ENCODE measurements around the gene NAPA.

The NAPA gene

GRCh38 chr19:47499863-47500830 is 14.7 kb downstream of the NAPA start:
- no peak for DNase-seq (ENCODE audit: low read depth, low spot score)

GRCh38 chr19:47499371-47499770 is 15.5 kb downstream of the NAPA start:
- no peak for DNase-seq (ENCODE audit: low read depth, low spot score)

GRCh38 chr19:47498561-47498960 is 16.3 kb downstream of the NAPA start:
- no peak for DNase-seq (ENCODE audit: low read depth, low spot score)

DNA sequence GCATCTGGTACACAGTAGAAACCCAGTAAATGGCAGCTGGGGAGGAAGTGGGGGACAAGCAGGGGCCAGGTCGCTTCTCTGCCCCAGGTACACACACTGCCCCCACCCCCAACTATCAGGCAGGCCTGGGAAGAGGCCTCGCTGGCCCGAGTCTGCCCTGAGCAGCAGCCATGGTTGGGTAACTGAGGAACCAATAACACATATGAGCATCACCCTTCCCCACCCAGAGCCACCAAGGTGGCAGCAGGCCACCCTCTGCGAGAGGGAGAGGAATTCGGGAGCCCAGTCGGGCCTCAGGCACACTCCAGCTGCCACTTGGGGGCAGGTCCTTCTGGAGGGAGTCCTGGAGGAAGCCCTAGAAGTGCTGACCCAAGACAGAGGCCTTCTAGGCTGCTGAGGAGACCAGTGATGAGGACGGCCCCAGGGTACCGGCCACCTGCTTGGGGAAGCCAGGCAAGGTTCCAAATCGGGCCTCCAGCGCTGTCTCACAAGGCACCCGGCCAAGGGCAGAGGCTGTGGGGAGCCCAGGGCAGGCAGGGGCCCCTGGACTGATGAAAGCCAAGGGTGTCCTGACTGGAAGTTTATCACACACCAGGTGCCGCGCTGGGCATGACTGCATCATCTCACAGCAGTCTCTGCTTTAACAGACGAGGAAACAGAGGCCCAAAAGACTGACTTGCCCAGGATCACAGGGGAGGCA is 16.9 kb downstream of the NAPA start:
- no peak for DNase-seq (ENCODE audit: low read depth, low spot score)

DNA sequence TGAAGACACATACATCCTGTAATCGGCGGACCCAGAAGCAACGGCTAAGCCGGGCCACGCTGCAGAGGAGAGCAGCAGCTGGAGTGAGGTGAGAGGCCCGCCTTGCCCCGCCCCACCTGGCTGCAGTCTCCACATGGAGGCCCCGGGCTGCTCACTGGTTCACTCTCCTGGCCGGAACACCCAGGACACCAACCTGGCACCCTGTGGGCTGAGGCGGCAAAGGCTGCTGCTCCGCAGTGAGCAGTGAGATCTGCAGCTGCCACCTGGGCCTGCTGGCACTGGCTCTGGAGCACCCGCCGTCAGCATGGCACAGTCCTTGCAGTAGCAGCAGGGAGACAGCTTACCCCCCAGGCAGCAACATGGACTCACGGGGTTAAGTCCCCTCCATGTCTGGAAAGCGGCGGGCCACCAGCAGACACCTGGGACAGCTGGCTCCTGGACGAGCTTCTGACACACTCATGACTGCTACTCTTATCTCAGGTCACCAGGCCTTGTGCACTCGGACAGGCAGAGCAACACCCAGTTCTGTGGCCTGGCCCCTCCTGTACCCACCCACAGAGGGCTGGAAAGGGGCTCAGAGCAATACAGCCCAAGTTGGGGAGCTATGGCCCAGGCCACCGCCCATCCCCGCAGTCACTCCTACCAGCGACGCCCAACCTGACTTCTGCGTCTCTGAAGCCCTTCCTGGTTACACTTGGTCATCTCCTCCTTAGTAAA is 17.7 kb downstream of the NAPA start:
- DNase-seq (ENCODE audit: low read depth, low spot score): no peak

GRCh38 chr19:47495478-47496372 is 19.1 kb downstream of the NAPA start:
- DNase-seq (ENCODE audit: low read depth, low spot score): no peak

DNA sequence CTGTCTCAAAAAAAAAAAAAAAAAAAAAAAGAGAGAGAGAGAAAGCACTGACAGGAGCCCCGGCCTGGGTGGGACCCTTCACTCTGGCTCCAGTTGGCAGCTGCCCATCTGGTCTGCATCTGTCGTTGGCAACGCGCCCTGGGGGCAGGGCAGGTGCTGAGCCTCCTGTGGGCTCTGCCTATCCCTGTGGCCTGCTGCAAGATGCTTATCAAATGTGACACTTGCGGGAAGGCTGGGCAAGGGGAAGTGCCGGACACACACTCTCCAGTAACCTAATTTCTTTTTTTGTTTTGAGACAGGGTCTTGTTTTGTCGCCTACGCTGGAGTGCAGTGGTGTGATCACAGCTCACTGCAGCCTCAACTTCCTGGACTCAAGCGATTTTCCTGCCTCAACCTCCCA is 20.1 kb downstream of the NAPA start:
- DNase-seq (ENCODE audit: low read depth, low spot score): no peak

DNA sequence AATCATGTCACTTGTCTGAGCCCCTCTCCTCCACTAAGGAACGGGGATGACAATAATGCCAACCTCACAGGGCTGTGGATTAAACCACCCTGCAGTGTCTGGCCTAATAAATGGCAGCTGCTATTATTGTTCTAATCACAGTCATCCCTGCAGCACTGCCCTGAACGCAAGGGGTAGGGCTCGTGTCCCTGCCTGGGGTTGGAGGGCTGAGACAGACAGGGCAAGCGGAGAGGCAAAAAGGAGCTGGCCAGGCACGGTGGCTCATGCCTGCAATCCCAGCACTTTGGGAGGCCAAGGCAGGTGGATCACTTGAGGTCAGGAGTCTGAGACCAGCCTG is 20.7 kb downstream of the NAPA start:
- DNase-seq (ENCODE audit: low read depth, low spot score): no peak

GRCh38 chr19:47493378-47494210 is 21.3 kb downstream of the NAPA start:
- no peak for DNase-seq (ENCODE audit: low read depth, low spot score)

- DNase-seq (ENCODE audit: low read depth, low spot score): no peak
These were observed 22.1 kb downstream of the NAPA start for GRCh38 chr19:47492571-47493377.

DNA sequence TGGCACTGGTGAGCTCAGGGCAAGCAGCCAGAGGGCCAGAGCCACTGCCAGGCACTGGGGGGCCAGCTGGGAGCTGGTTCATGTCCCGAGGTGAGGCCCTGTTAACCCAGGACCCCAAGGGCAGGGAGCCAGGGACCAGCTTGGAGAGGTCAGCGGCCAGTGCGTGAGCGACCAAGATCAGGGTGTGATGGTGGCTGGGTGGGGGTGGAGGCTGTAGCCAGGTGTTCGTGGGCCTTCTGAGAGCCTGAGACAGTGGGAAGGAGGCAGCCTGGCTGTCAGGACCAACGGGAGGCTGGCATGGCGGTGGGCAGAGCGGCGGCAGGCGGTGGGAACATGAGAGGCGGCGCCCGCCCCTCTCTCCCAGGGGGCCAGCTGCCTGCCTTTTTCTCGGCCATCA is 22.7 kb downstream of the NAPA start:
- no peak for DNase-seq (ENCODE audit: low read depth, low spot score)

DNA sequence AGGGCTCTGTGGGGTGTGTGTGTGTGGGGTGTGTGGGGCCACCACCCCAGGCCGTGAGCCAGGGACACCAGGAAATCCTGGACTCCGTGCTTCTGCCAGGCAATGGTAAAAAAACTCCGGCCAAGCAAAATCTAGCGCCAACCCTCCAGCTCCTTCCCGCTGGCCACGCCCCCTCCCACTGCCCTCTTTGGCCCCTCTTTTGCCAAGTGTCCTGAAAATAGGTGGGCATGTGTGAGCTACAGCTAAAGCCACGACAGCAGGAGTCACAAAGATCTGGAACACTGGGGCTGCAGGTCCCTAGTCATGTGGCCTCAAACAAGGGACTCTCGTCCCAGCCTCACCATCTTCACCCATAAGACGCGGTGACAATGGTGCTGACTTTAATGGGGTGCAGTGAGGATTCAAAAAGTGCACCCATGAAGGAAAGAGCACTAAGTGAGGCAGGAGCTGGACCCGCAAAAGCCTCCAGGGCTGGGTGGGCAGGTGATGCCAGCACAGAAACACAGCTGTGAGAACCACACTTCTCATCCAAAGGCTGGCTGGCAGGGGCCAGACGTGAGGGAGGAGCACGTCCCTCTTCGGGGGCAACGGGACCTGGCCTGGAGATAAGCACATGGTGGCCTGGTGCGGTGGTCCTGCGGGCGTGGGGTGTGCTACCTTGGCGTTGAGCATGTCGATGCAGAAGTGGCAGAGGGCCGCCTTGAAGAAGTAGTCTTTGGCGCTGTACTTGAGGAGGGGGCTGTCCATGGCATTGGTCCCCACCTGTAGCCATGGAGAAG is 23.3 kb downstream of the NAPA start:
- no peak for DNase-seq (ENCODE audit: low read depth, low spot score)

- DNase-seq (ENCODE audit: low read depth, low spot score): no peak
These were observed 24.0 kb downstream of the NAPA start for GRCh38 chr19:47490847-47491246.

- no peak for DNase-seq (ENCODE audit: low read depth, low spot score)
These were observed 24.8 kb downstream of the NAPA start for GRCh38 chr19:47490031-47490430.

- no peak for DNase-seq (ENCODE audit: low read depth, low spot score)
These were observed 25.6 kb downstream of the NAPA start for GRCh38 chr19:47489072-47489914.

- no peak for DNase-seq (ENCODE audit: low read depth, low spot score)
These were observed 27.0 kb downstream of the NAPA start for GRCh38 chr19:47487551-47488515.

DNA sequence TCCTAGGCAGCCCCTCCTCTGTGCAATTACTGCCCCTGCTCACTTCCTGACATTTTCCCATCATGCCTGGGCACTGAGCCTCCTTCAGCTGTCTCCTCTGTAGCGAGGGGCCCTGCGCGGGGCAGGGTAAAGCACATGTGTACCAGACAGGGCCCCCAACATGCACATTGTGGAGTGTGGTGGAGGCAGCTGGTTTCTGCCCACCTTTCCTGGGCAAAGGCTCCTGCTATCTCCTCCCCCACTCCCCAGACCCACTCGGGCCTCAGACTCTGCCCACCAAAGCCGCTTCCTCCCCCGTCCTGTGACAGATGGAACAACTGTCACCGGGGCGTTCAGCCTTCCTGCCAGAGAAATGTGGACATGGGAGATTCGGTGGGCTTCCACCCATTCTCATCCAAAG is 28.0 kb downstream of the NAPA start:
- DNase-seq (ENCODE audit: low read depth, low spot score): no peak
